ENCODE data around the gene NDUFA11. TPM values are rescaled to one million over a fixed set of nuclear protein-coding genes. Genes with fewer than 3 reads are reported as not detected.

Gene NDUFA11
- total and polyA plus RNA-seq, 2 of the 13 experiments (the other 11 are each of a cell fraction or from before 2014, with no cell fraction given): 286 to 378 TPM

GRCh38 chr19:5880604-5881078 is 22.9 kb downstream of the NDUFA11 start (continued):
- TF ChIP-seq ZNF770 (CRISPR knock-in tag; IDR thresholded peaks at IDR 0.05) (peak; percentile 90), ZMYM4 (CRISPR knock-in tag; IDR thresholded peaks at IDR 0.05) (no peak), MTA1 (CRISPR knock-in tag; IDR thresholded peaks at IDR 0.05; ENCODE audit: borderline replicate concordance) (peak; percentile 77), ISL2 (CRISPR knock-in tag; IDR thresholded peaks at IDR 0.05) (peak; percentile 75), RBFOX2 (IDR thresholded peaks at IDR 0.05; ENCODE audit: low read depth, low read length) (peak; percentile 45), NFE2 (CRISPR knock-in tag; IDR thresholded peaks at IDR 0.05) (no peak), ZNF577 (CRISPR knock-in tag; IDR thresholded peaks at IDR 0.05; ENCODE audit: borderline replicate concordance, low read depth) (no peak), HNRNPH1 (optimal IDR thresholded peaks at IDR 0.05; ENCODE audit: low read depth, low read length) (no peak), CHCHD3 (CRISPR knock-in tag; IDR thresholded peaks at IDR 0.05) (no peak), TMF1 (CRISPR knock-in tag; IDR thresholded peaks at IDR 0.05; ENCODE audit: low read depth) (no peak), GATAD1 (CRISPR knock-in tag; IDR thresholded peaks at IDR 0.05) (0 out of 2 replicates have a peak, but pooled peaks have one; percentile 10), HDAC1 (CRISPR knock-in tag; IDR thresholded peaks at IDR 0.05) (peak; percentile 89), KIAA2018 (CRISPR knock-in tag; IDR thresholded peaks at IDR 0.05; ENCODE audit: borderline replicate concordance) (peak; percentile 77; the same call in 1 of the 2 replicates), ZNF337 (CRISPR knock-in tag; IDR thresholded peaks at IDR 0.05; ENCODE audit: borderline replicate concordance, low read depth) (no peak), PRDM10 (CRISPR knock-in tag; IDR thresholded peaks at IDR 0.05; ENCODE audit: low read depth) (peak; percentile 43; the same call in 1 of the 2 replicates), ELF1 (CRISPR knock-in tag; IDR thresholded peaks at IDR 0.05) (0 out of 2 replicates have a peak, but pooled peaks have one; percentile 21)
